NB4 (cell line): Measurements from ENCODE around the gene ZNF32.

Experiments used
- DNase-seq: peaks from one replicate; pipeline ENCODE4 v3.0.0; 2010; ENCODE audit warnings: low read depth
- H3K4me3 ChIP-seq: one replicate; pipeline ENCODE4 v1.5.1; 2011; ENCODE audit warnings: mild to moderate bottlenecking, low read depth, low read length, moderate library complexity
- MAX ChIP-seq: IDR thresholded peaks from 2 replicates; pipeline ENCODE4 v1.6.1; 2011; ENCODE audit warnings: low read depth, low read length
- MYC ChIP-seq: IDR thresholded peaks from 2 replicates; pipeline ENCODE4 v1.6.1; 2011; ENCODE audit warnings: low read depth, low read length
- POLR2A ChIP-seq: IDR thresholded peaks from 2 replicates; pipeline ENCODE4 v1.6.1; 2011; ENCODE audit warnings: mild to moderate bottlenecking; ENCODE audit not compliant: insufficient read length; ENCODE audit errors: extremely low read depth
- TF ChIP-seq, protein P1 (sequence below): IDR thresholded peaks from one replicate; pipeline ENCODE4 v1.5.1; 2012; ENCODE audit warnings: low read depth, low read length

Gene ZNF32

GRCh38 chr10:43689618-43689954, 40.9 kb upstream of the ZNF32 start:
- DNase-seq, result peak; percentile 63
- peak overlapping the region; percentile 53 for H3K4me3 ChIP-seq
- TF ChIP-seq, protein P1, sequence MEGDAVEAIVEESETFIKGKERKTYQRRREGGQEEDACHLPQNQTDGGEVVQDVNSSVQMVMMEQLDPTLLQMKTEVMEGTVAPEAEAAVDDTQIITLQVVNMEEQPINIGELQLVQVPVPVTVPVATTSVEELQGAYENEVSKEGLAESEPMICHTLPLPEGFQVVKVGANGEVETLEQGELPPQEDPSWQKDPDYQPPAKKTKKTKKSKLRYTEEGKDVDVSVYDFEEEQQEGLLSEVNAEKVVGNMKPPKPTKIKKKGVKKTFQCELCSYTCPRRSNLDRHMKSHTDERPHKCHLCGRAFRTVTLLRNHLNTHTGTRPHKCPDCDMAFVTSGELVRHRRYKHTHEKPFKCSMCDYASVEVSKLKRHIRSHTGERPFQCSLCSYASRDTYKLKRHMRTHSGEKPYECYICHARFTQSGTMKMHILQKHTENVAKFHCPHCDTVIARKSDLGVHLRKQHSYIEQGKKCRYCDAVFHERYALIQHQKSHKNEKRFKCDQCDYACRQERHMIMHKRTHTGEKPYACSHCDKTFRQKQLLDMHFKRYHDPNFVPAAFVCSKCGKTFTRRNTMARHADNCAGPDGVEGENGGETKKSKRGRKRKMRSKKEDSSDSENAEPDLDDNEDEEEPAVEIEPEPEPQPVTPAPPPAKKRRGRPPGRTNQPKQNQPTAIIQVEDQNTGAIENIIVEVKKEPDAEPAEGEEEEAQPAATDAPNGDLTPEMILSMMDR, result no peak
- no peak for TF ChIP-seq MAX
- no peak for TF ChIP-seq MYC
- TF ChIP-seq POLR2A, result no peak

- TF ChIP-seq, protein P1, result no peak
- no peak for TF ChIP-seq MAX
- no peak for TF ChIP-seq POLR2A
- TF ChIP-seq MYC, result no peak
- H3K4me3 ChIP-seq, result no peak overlapping the region
- DNase-seq, result no peak
Measured at GRCh38 chr10:43689007-43689491, 40.4 kb upstream of the ZNF32 start.

DNA sequence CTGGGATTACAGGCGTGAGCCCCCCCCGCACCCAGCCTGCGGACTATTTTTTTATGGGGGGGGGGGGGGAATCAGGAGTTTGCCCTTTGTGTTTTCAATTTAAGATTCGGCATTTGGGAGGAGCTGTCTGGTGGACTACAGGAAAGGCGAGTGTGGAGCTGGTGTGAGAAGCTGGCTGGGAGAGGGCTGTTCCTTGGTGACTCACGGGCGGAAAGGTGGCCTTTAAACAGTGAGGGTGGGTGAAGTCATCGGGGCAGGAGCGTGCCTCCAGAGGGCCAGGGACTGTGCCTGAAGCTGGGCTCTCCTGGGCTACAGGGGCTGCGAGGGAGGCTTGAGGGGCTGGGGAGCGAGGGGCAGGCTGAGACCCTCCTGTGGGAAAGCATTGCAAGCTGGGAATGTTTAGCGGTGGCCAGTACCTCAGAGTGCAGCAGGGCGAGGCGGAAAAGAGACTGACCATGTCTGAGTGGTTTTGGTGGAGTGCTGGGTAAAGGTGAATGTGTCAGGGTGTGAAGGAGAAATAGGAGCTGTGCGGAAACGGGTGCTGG, 39.7 kb upstream of the ZNF32 start:
- no peak overlapping the region for H3K4me3 ChIP-seq
- no peak for TF ChIP-seq POLR2A
- TF ChIP-seq, protein P1, result no peak
- no peak for TF ChIP-seq MYC
- no peak for TF ChIP-seq MAX
- DNase-seq, result no peak

- TF ChIP-seq MYC, result no peak
- TF ChIP-seq MAX, result no peak
- TF ChIP-seq, protein P1, result no peak
- no peak for TF ChIP-seq POLR2A
- no peak for DNase-seq
Measured at GRCh38 chr10:43687373-43687772, 38.7 kb upstream of the ZNF32 start.

GRCh38 chr10:43686414-43686813, 37.7 kb upstream of the ZNF32 start:
- DNase-seq, result no peak

More at GRCh38 chr10:43687373-43687772, 38.7 kb upstream of the ZNF32 start:
- no peak overlapping the region for H3K4me3 ChIP-seq

More at GRCh38 chr10:43686414-43686813, 37.7 kb upstream of the ZNF32 start:
- H3K4me3 ChIP-seq, result no peak overlapping the region
- TF ChIP-seq MYC (no peak), POLR2A (no peak), MAX (no peak)
- TF ChIP-seq, protein P1, result no peak
